IMR-90 (cell line): ENCODE results near the gene CD84. TPM values are rescaled to one million over a fixed set of nuclear protein-coding genes. Genes with fewer than 3 reads are reported as not detected.

Source experiments
- ATAC-seq: fragments of 200-7000 bp; cut with Tn5 transposase; 2 replicates; pipeline ENCODE4 v1.9.1; 2020; ENCODE audit warnings: low read depth, mild to moderate bottlenecking, moderate library complexity
- BruUV-seq: library from RNA; stranded (reverse); fragments of 400-500 nt; replicated peaks from 2 replicates; lab custom pipeline; 2021; lab: Mats Ljungman, UMichigan
- CTCF ChIA-PET: fragments of 300-600 bp; formaldehyde crosslinking; extraction: SDS; loops from one replicate; lab custom pipeline; 2021; ENCODE audit warnings: antibody characterized with exemption; lab: Yijun Ruan, JAX
- POLR2A ChIA-PET: fragments of 300-600 bp; sonication (Branson Sonifier 250); formaldehyde crosslinking; loops from one replicate; lab custom pipeline; 2022; ENCODE audit warnings: antibody characterized with exemption; ENCODE audit not compliant: unreplicated experiment; lab: Charles Lee
- DNase-seq: peaks from one replicate; pipeline ENCODE4 v3.0.0; 2013
- H2AFZ ChIP-seq: replicated peaks from 2 replicates; pipeline ENCODE3; 2013; ENCODE audit warnings: low read length, mild to moderate bottlenecking; ENCODE audit not compliant: poor library complexity
- H2AK5ac ChIP-seq: 2 replicates; pipeline ENCODE4 v1.6.1; 2013; ENCODE audit warnings: low read depth, low read length, inconsistent platforms
- H2AK9ac ChIP-seq: replicated peaks from 2 replicates; pipeline ENCODE3; 2013; ENCODE audit warnings: mild to moderate bottlenecking, low read depth, low read length, moderate library complexity; ENCODE audit not compliant: poor library complexity
- H2BK120ac ChIP-seq: 2 replicates; pipeline ENCODE4 v1.6.1; 2013; ENCODE audit warnings: low read depth, low read length, inconsistent platforms
- H2BK15ac ChIP-seq: 3 replicates; pipeline ENCODE4 v1.6.1; 2013; ENCODE audit warnings: low read depth, low read length, inconsistent platforms
- H2BK20ac ChIP-seq: 2 replicates; pipeline ENCODE4 v1.6.1; 2013; ENCODE audit warnings: low read depth, mild to moderate bottlenecking, inconsistent platforms, low read length, moderate library complexity
- H2BK5ac ChIP-seq: 2 replicates; pipeline ENCODE4 v1.6.1; 2013; ENCODE audit warnings: mild to moderate bottlenecking, low read depth, low read length, inconsistent platforms; ENCODE audit not compliant: poor library complexity, severe bottlenecking
- H3K14ac ChIP-seq: replicated peaks from 2 replicates; pipeline ENCODE4 v1.6.1; 2013; ENCODE audit warnings: low read depth, low read length, inconsistent platforms
- H3K18ac ChIP-seq: 2 replicates; pipeline ENCODE4 v1.6.1; 2013; ENCODE audit warnings: low read depth, low read length, control low read depth
- H3K23ac ChIP-seq: 2 replicates; pipeline ENCODE4 v1.6.1; 2013; ENCODE audit warnings: low read depth, low read length, inconsistent platforms
- H3K27ac ChIP-seq: 2 replicates; pipeline ENCODE4 v1.5.1; 2013; ENCODE audit warnings: mild to moderate bottlenecking, control low read depth, low read length; ENCODE audit not compliant: insufficient read depth
- H3K27me3 ChIP-seq: 2 replicates; pipeline ENCODE4 v1.6.1; 2013; ENCODE audit warnings: low read length; ENCODE audit not compliant: control insufficient read depth, insufficient read depth
- H3K36me3 ChIP-seq: 2 replicates; pipeline ENCODE4 v1.6.1; 2013; ENCODE audit warnings: low read length, mixed read lengths; ENCODE audit not compliant: control insufficient read depth, insufficient read depth
- H3K4ac ChIP-seq: 2 replicates; pipeline ENCODE4 v1.6.1; 2013; ENCODE audit warnings: low read depth, low read length, inconsistent platforms
- H3K4me1 ChIP-seq: 2 replicates; pipeline ENCODE4 v1.6.1; 2013; ENCODE audit warnings: low read length, mixed read lengths; ENCODE audit not compliant: control insufficient read depth, insufficient read depth
- H3K4me2 ChIP-seq: 2 replicates; pipeline ENCODE4 v1.6.1; 2013; ENCODE audit warnings: low read depth, mild to moderate bottlenecking, control low read depth, low read length, moderate library complexity
- H3K4me3 ChIP-seq: 2 replicates; pipeline ENCODE4 v1.5.1; 2013; ENCODE audit warnings: low read depth, mild to moderate bottlenecking, control low read depth, low read length, moderate library complexity; ENCODE audit not compliant: insufficient read depth
- H3K56ac ChIP-seq: 2 replicates; pipeline ENCODE4 v1.6.1; 2013; ENCODE audit warnings: low read length, inconsistent platforms; ENCODE audit not compliant: insufficient read depth; ENCODE audit errors: extremely low read depth
- H3K79me1 ChIP-seq, 2 experiments: 2 replicates each; pipeline ENCODE4 v1.6.1; 2013; ENCODE audit warnings: low read length in 2 of 2, inconsistent platforms in 1 of 2, low read depth in 1 of 2
- H3K9ac ChIP-seq: 2 replicates; pipeline ENCODE4 v1.6.1; 2013; ENCODE audit warnings: low read depth, low read length, control low read depth
- H3K9me1 ChIP-seq: 2 replicates; pipeline ENCODE4 v1.6.1; 2013; ENCODE audit warnings: low read length, inconsistent platforms; ENCODE audit not compliant: insufficient read depth
- H3K9me3 ChIP-seq: 2 replicates; pipeline ENCODE4 v1.6.1; 2013; ENCODE audit warnings: low read length; ENCODE audit not compliant: control insufficient read depth, insufficient read depth
- H4K20me1 ChIP-seq: 2 replicates; pipeline ENCODE4 v1.6.1; 2013; ENCODE audit warnings: low read length, inconsistent platforms; ENCODE audit not compliant: insufficient read depth
- H4K5ac ChIP-seq: 2 replicates; pipeline ENCODE4 v1.6.1; 2013; ENCODE audit warnings: mild to moderate bottlenecking, low read depth, low read length, control low read depth
- H4K8ac ChIP-seq, 2 experiments: 2 replicates each; pipeline ENCODE4 v1.6.1; 2013; ENCODE audit warnings: low read depth in 2 of 2, low read length in 2 of 2, control low read depth in 1 of 2, inconsistent platforms in 1 of 2
- H4K91ac ChIP-seq: 2 replicates; pipeline ENCODE4 v1.6.1; 2013; ENCODE audit warnings: low read depth, low read length, inconsistent platforms; ENCODE audit not compliant: insufficient read depth
- BHLHE40 ChIP-seq: fragments of 150-350 bp; IDR thresholded peaks from 2 replicates; pipeline ENCODE4 v1.6.1; 2016; ENCODE audit warnings: mild to moderate bottlenecking, low read depth, low read length
- CEBPB ChIP-seq: IDR thresholded peaks from 2 replicates; pipeline ENCODE4 v1.6.1; 2012; ENCODE audit warnings: low read depth, low read length, improper control_type of control experiment
- CHD1 ChIP-seq: IDR thresholded peaks from 2 replicates; pipeline ENCODE4 v1.6.1; 2012; ENCODE audit warnings: low read depth, low read length, improper control_type of control experiment
- FOS ChIP-seq: fragments of 150-350 bp; IDR thresholded peaks from 2 replicates; pipeline ENCODE4 v1.6.1; 2016; ENCODE audit warnings: low read depth, low read length
- MAFK ChIP-seq: IDR thresholded peaks from 2 replicates; pipeline ENCODE4 v1.6.1; 2012; ENCODE audit warnings: low read depth, low read length, improper control_type of control experiment
- MAZ ChIP-seq: IDR thresholded peaks from 2 replicates; pipeline ENCODE4 v1.6.1; 2012; ENCODE audit warnings: low read depth, mild to moderate bottlenecking, low read length, improper control_type of control experiment, moderate library complexity, borderline replicate concordance
- POLR2A ChIP-seq: IDR thresholded peaks from 2 replicates; pipeline ENCODE4 v1.6.1; 2012; ENCODE audit warnings: mild to moderate bottlenecking, low read depth, low read length
- RCOR1 ChIP-seq: IDR thresholded peaks from 2 replicates; pipeline ENCODE4 v1.6.1; 2012; ENCODE audit warnings: mild to moderate bottlenecking, low read length, improper control_type of control experiment; ENCODE audit not compliant: insufficient replicate concordance
- RFX5 ChIP-seq: IDR thresholded peaks from 2 replicates; pipeline ENCODE4 v1.8.0; 2012; ENCODE audit warnings: low read depth, mild to moderate bottlenecking, low read length, moderate library complexity
- WGBS, 2 experiments: methylation state at CpG; one replicate each; pipeline versions ENCODE4 v1.1.5 to v1.1.7; 2013; ENCODE audit warnings: missing lambda C conversion rate in 2 of 2; ENCODE audit not compliant: insufficient read length in 1 of 2; ENCODE audit errors: extremely low coverage in 2 of 2; 5-methylcytosine and 5-hydroxymethylcytosine counted together
- dilution Hi-C: fragments of 300-500 bp; cut with HindIII; formaldehyde crosslinking; loops from one replicate; pipeline ENCODE4 v1.14.3; 2018; ENCODE audit warnings: low sequenced_read_pairs; ENCODE audit not compliant: unreplicated experiment
- in situ Hi-C: fragments of 300-500 bp; cut with MboI; formaldehyde crosslinking; loops from 3 replicates; pipeline ENCODE4 v1.14.3; 2019; ENCODE audit warnings: low sequenced_read_pairs, inconsistent platforms, mixed read lengths
- intact Hi-C: fragments of 100-400 bp; cut with micrococcal nuclease; formaldehyde crosslinking; loops from 2 replicates; pipeline ENCODE4 v1.10.0; 2022
- polyA plus RNA-seq, 3 experiments: library from polyadenylated mRNA; depleted of rRNA; stranded (reverse); fragments of >200 nt; gene quantifications; 2 replicates each; pipeline ENCODE4 v1.2.3, GENCODE V29; 2012; ENCODE audit warnings: low replicate concordance in 1 of 3
- total RNA-seq: library from RNA; depleted of rRNA; stranded (reverse); fragments of >200 nt; gene quantifications from 2 replicates; pipeline ENCODE4 v1.2.3, GENCODE V29; 2012

Gene CD84
- total and polyA plus RNA-seq, 2 of the 4 experiments (the other 2 are of a cell fraction): not detected

GRCh38 chr1:160605205-160605604 lies 25.9 kb upstream of the CD84 start:
- Histone ChIP-seq H3K14ac (no peak overlapping the region), H3K4ac (no peak overlapping the region), H3K36me3 (no peaks in the 10 kb centered on the region), H3K27me3 (no peaks in the 10 kb centered on the region; the same call in 1 of the 2 replicates), H4K8ac (no peak overlapping the region), H2AK5ac (no peak overlapping the region), H3K9me3 (no peaks in the 10 kb centered on the region), H3K4me1 (no peaks in the 10 kb centered on the region), H3K79me1 (no peaks in the 10 kb centered on the region), H3K56ac (no peak overlapping the region), H4K5ac (no peak overlapping the region), H2BK120ac (no peak overlapping the region), H3K18ac (no peak overlapping the region), H3K4me2 (no peak overlapping the region), H3K23ac (no peak overlapping the region), H2BK5ac (no peak overlapping the region), H3K9ac (no peak overlapping the region), H2AFZ (no peak overlapping the region), H2BK15ac (no peak overlapping the region), H3K9me1 (no peaks in the 10 kb centered on the region), H4K91ac (no peak overlapping the region), H3K27ac (no peak overlapping the region), H2AK9ac (no peak overlapping the region), H2BK20ac (no peak overlapping the region), H3K4me3 (no peak overlapping the region), H4K20me1 (no peaks in the 10 kb centered on the region)
- intact Hi-C loops (no loop called here), in situ Hi-C loops (loop anchor here (5.0 to 25.0 kb wide), 2 partner anchors 178 to 418 kb away; partner anchors contain the start of gene CASQ1), dilution Hi-C loops (no loop called here)
- POLR2A ChIA-PET: no interaction called here
- no TSS peak for BruUV-seq
- ATAC-seq: no peak
- no peak for DNase-seq
- no peak for TF ChIP-seq MAZ
- no peak for TF ChIP-seq POLR2A
- TF ChIP-seq BHLHE40: no peak
- TF ChIP-seq MAFK: no peak
- TF ChIP-seq CHD1: no peak
- TF ChIP-seq FOS: no peak
- TF ChIP-seq CEBPB: no peak
- TF ChIP-seq RFX5: no peak
- no peak for TF ChIP-seq RCOR1
- CTCF ChIA-PET: no interaction called here
- 75% methylated on average over 2 of the region's 2 CpGs; no CpG with 5 or more reads in 1 of the 2 experiments for WGBS, 2 experiments
